ENCODE results near the gene SHISA9.

DNA sequence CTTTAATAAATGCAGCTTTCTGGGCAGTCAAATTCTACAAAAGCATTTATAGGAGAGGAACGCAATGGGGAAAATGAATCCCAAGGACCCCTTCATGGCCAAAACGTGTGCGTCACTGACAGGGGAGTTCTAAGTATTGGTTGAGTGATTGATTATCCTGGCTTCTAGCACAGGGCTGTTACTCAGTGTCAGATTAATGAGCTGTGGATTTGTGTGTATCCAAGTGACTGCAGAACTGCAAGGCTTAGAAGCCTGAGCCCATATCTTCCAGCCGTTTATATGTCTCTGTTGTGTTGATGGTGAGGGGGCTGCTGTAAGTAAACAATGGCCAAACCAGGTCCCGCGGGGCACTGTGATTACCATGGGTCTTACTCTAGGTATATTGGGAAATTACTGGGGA is 129.4 kb downstream of the SHISA9 start:
- TF ChIP-seq POLR2A (IDR thresholded peaks at IDR 0.05) (no peak), CTCF (IDR thresholded peaks at IDR 0.05) (no peak), POLR2AphosphoS5 (IDR thresholded peaks at IDR 0.05) (no peak)

All from breast epithelium (tissue), 3 donors.